ENCODE results near the gene COLEC11.

Gene COLEC11

DNA sequence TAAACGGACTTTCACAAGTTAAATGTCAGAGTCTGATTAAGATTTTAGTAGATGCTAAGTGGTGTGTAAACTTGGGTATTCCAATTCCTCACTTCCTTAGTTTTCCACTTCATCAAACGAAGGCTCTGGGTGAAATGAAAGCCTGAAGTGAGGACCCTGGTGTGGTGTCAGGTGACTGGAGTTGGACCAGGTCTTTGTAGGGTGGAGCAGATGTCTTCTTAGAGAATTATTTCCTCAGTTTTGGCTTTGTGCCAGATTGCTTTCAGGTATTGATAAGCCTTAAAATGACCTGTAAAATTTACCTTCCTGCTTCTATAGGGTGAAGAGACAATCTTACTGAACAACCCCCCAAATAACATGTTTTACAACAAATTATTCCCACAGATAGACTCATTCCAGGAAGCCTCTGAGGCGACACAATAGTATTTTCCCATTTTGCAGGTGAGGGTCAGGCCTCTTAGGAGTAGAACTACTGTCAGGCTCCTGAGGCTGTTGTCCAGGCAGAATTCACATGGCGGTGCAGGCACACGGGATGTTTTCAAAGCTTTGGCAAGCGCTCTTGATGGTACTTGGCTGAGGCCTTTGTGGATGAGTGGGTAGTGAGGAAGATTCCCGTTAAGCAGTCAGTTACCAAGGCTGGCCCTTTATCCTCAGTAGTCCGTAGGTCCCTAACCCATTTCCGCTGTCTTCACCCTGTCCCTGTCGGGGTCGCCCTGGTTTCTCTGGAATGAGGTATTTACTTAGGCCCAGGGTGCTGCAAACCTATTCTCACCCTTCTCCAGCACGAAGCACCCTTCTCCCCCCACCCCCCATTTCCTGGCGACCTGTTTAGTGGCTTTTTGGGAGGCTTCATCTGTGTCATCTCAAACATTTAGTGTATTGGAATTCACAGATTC is 13.3 kb upstream of the COLEC11 start:
- H3K27me3 ChIP-seq (ENCODE audit: insufficient read depth, low read depth) = no peaks in the 10 kb centered on the region
- no peak overlapping the region for H3K4me3 ChIP-seq (IDR thresholded peaks at IDR 0.05; ENCODE audit: insufficient read depth, low read depth, low read length)
- H2AFZ ChIP-seq (ENCODE audit: low read depth) = no peak overlapping the region
- H3K4me2 ChIP-seq = no peak overlapping the region
- H3K79me2 ChIP-seq (ENCODE audit: insufficient read depth, low read depth) = peaks cover 36% of the 10 kb centered on the region
- TF ChIP-seq, protein P1, sequence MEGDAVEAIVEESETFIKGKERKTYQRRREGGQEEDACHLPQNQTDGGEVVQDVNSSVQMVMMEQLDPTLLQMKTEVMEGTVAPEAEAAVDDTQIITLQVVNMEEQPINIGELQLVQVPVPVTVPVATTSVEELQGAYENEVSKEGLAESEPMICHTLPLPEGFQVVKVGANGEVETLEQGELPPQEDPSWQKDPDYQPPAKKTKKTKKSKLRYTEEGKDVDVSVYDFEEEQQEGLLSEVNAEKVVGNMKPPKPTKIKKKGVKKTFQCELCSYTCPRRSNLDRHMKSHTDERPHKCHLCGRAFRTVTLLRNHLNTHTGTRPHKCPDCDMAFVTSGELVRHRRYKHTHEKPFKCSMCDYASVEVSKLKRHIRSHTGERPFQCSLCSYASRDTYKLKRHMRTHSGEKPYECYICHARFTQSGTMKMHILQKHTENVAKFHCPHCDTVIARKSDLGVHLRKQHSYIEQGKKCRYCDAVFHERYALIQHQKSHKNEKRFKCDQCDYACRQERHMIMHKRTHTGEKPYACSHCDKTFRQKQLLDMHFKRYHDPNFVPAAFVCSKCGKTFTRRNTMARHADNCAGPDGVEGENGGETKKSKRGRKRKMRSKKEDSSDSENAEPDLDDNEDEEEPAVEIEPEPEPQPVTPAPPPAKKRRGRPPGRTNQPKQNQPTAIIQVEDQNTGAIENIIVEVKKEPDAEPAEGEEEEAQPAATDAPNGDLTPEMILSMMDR (conservative IDR thresholded peaks at IDR 0.05; ENCODE audit: low read depth, low read length) = no peak
- peaks cover 24% of the 10 kb centered on the region for H3K4me1 ChIP-seq (ENCODE audit: low read depth, poor library complexity, severe bottlenecking)
- H3K9ac ChIP-seq = no peak overlapping the region
- peaks cover 24% of the 10 kb centered on the region; the same call in 1 of the 2 replicates for H4K20me1 ChIP-seq (ENCODE audit: insufficient read depth)
- no peak overlapping the region for H3K27ac ChIP-seq
- peaks cover 26% of the 10 kb centered on the region for H3K36me3 ChIP-seq (ENCODE audit: insufficient read depth)

DNA sequence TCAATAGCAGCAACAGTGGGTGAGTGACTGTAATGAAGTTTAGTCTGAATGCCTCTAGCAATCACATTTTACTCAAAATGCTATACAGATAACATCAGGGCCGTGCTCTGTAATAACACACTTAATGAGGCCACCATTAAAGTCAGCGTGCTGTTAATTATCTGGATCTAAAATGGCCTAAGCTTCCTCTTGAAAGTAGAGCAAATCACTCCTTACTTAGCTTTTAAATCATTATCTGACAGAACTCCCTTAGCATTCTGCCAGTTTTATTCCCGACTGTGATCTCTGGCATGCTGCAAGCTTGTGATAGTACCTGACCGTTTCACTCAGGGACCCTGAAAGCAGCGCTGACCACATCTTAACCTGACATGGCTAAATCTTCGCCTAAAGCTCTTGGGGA is 10.8 kb upstream of the COLEC11 start:
- no peak overlapping the region for H3K4me2 ChIP-seq
- H3K4me3 ChIP-seq (IDR thresholded peaks at IDR 0.05; ENCODE audit: insufficient read depth, low read depth, low read length) = no peak overlapping the region
- H3K27ac ChIP-seq = no peak overlapping the region
- peaks cover under 1% of the 10 kb centered on the region for H3K4me1 ChIP-seq (ENCODE audit: low read depth, poor library complexity, severe bottlenecking)
- H3K79me2 ChIP-seq (ENCODE audit: insufficient read depth, low read depth) = peaks cover 12% of the 10 kb centered on the region
- no peak overlapping the region for H3K9ac ChIP-seq
- peaks cover 13% of the 10 kb centered on the region; the same call in 1 of the 2 replicates for H3K36me3 ChIP-seq (ENCODE audit: insufficient read depth)
- H3K27me3 ChIP-seq (ENCODE audit: insufficient read depth, low read depth) = no peaks in the 10 kb centered on the region
- H4K20me1 ChIP-seq (ENCODE audit: insufficient read depth) = peaks cover 8% of the 10 kb centered on the region; the same call in 1 of the 2 replicates
- no peak overlapping the region for H2AFZ ChIP-seq (ENCODE audit: low read depth)
- TF ChIP-seq, protein P1 (conservative IDR thresholded peaks at IDR 0.05; ENCODE audit: low read depth, low read length) = no peak

DNA sequence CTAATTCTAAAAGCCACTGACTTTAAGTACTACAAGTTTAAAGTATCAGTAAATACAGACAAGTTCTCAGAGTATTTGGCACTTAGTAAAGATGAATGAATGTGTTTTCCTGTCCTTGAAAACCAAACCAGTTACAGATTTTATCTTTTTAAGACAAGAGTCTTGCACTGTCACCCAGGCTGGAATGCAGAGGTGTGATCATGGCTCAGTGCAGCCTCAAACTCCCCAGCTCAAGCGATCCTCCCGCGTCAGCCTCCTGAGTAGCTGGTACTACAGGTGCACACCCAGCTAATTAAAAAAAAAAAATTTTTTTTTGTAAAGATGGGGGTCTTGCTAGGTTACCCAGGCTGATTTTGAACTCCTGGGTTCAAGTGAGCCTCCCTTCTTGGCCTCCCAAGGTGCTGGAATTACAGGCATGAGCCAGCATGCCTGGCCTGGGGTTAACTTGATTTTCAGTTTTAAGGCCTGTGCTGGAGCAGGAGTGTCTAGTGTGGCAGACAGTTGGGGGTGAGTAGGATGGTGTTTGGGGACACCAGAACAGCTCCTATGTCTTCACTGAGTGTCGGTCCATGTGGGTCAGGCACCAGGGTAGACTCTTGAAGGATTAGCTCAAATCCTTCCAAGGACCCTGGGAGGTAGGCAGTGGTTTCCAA is 10.2 kb upstream of the COLEC11 start:
- peaks cover 8% of the 10 kb centered on the region; the same call in 1 of the 2 replicates for H3K36me3 ChIP-seq (ENCODE audit: insufficient read depth)
- H2AFZ ChIP-seq (ENCODE audit: low read depth) = no peak overlapping the region

More for the DNA sequence above, 10.2 kb upstream of the COLEC11 start:
- H3K27me3 ChIP-seq (ENCODE audit: insufficient read depth, low read depth) = no peaks in the 10 kb centered on the region
- TF ChIP-seq, protein P1 (conservative IDR thresholded peaks at IDR 0.05; ENCODE audit: low read depth, low read length) = no peak
- no peak overlapping the region for H3K4me3 ChIP-seq (IDR thresholded peaks at IDR 0.05; ENCODE audit: insufficient read depth, low read depth, low read length)
- H3K4me2 ChIP-seq = no peak overlapping the region
- no peak overlapping the region for H3K27ac ChIP-seq
- no peaks in the 10 kb centered on the region for H3K4me1 ChIP-seq (ENCODE audit: low read depth, poor library complexity, severe bottlenecking)
- H3K79me2 ChIP-seq (ENCODE audit: insufficient read depth, low read depth) = peaks cover 6% of the 10 kb centered on the region; the same call in 1 of the 2 replicates
- H4K20me1 ChIP-seq (ENCODE audit: insufficient read depth) = peaks cover 5% of the 10 kb centered on the region; the same call in 1 of the 2 replicates
- no peak overlapping the region for H3K9ac ChIP-seq

Data from KMS-11 (cell line).